GM12872 (cell line): ENCODE data around the gene ALG1.
A peak's percentile ranks its signal among the peaks of the same experiment; 100 is the strongest.
"Not testable (repeated sequence)": the region's sequence is repeated elsewhere in the genome, so short reads cannot be mapped to it uniquely, and the experiment has no call there.

Experiments
- CTCF ChIP-seq: IDR thresholded peaks from 3 replicates; pipeline ENCODE4 v1.5.1; 2011; ENCODE audit warnings: low read depth, mild to moderate bottlenecking, low read length, moderate library complexity; ENCODE audit not compliant: insufficient read depth

The ALG1 gene

GRCh38 chr16:5084802-5085201, 13.2 kb downstream of the ALG1 start:
- TF ChIP-seq CTCF = peak; percentile 81

GRCh38 chr16:5097470-5098220, 26.0 kb downstream of the ALG1 start, which contains the start of gene EEF2KMT:
TSS of gene EEF2KMT (minus strand) at chr16:5097795. CDS start at chr16:5097739, 56 bp downstream.
- not testable (repeated sequence) for TF ChIP-seq CTCF

GRCh38 chr16:5108505-5109158, 37.0 kb downstream of the ALG1 start:
- TF ChIP-seq CTCF = no peak
